ELF-1 (cell line): ENCODE data around the gene LGALS8.
A peak's percentile ranks its signal among the peaks of the same experiment; 100 is the strongest.
"Not testable (repeated sequence)": the region's sequence is repeated elsewhere in the genome, so short reads cannot be mapped to it uniquely, and the experiment has no call there.

Source experiments
- DNase-seq: peaks from one replicate; pipeline ENCODE4 v3.0.0-alpha.2; 2016; ENCODE audit warnings: low read depth, low spot score

Gene LGALS8

DNA sequence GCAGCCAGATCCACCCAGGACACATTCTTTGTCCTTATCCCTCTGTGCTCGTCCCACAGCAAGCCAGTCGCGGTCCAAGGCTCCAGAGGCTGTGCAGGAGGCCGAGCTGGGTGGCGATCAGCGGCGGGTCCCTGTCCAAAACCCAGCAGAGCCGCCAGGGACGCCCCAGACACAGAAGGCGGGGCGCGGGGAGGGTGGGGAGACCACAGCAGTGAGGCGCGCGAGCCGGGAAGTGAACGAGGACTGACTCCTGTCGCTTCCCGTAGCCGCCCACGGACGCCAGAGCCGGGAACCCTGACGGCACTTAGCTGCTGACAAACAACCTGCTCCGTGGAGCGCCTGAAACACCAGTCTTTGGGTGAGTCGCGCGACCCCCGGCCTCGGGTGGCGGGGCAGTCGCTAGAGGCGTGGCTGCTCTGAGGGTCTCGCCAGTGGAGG, at the start of gene LGALS8:
Gene LGALS8, plus strand, starts transcription at position 279 of the 438 bp plus-strand sequence. CDS start 2,089 bp downstream, outside the sequence.
- peak; percentile 55 for DNase-seq

DNA sequence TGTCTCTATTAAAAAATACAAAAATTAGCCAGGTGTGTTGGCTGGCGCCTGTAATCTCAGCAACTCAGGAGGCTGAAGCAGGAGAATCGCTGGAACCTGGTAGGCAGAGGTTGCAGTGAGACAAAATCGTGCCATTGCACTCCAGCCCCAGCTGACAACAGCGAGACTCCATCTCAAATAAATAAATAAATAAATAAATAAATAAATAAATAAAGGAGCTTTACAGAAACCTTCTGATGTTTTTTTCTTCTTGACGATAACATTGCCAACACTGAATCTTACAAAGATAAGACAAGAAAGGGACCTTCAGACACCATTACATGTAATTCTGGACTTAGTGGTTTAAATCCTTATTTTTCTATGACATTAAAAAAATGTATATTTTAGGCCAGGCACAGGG, 47.8 kb upstream of the LGALS8 start:
- no peak for DNase-seq

DNA sequence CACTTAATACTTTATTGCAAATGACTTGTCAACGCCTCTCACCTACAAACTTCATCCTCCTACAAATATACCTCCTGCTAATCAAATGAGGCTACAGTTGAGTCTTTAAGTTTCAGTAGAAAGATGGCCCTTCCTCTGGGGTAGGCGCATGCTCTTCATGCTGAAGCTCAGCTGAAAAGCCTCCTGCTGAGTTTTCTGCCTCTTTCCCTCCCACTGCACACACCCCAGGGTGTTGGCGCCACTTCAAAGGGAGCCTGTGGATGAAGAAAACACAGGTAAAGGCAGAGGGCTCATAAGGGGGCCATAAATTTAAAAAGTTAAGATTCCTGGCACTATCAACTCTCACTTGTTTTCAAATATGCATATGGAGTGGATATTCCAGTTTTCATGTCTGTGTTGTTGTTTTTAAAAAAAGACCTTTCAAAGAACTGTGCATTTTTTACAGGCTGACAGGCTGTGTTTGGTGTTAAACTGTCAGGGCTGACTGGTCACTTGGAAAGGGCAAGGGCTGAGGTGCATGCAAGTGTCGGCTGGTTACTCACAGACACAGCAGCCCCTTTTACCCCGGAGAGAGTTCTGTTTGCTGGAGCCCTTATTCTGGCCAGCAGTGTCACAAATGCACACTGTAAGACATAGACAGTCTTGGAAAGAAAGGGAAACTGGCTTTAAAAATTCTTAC, 42.9 kb upstream of the LGALS8 start:
- DNase-seq, result no peak

GRCh38 chr1:236484310-236484971, 39.3 kb upstream of the LGALS8 start:
- DNase-seq, result no peak

- no peak for DNase-seq
Measured at GRCh38 chr1:236486356-236487002, 37.3 kb upstream of the LGALS8 start.

- DNase-seq, result not testable (repeated sequence)
Measured at GRCh38 chr1:236489161-236489560, 34.6 kb upstream of the LGALS8 start.

- no peak for DNase-seq
Measured at GRCh38 chr1:236489710-236490377, 33.9 kb upstream of the LGALS8 start.

DNA sequence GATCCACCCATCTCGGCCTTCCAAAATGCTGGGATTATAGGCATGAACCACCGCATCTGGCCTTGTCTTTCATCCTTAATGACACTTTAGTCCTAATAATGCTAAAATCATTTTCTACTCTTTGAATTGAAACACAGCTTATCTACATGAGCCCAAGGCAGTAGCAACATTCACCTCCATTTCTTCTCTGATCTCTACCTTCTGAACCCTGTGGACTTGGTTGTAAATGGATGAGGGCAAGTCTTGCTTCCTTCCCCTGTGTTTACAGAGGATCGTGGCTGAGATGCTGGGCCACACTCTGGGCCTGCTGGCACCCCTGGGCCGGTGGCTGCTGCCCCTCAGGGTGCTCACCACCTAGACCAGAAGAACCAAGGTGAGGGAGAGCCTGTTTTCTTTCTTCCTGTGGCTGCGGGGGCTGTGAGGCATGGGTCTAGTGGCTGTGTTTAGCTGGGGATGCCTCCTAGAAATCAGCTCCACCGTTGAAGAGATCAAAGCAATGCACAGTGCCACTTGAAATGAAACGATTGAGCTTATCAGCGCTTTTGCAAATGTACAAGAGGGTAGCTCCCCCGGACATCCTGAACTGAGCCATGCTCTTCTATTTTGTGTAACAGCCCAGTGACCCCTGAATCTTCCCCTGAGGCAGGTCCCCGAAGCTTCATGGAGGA, 32.2 kb upstream of the LGALS8 start:
- DNase-seq, result no peak

- no peak for DNase-seq
Measured at GRCh38 chr1:236492378-236492777, 31.4 kb upstream of the LGALS8 start.

DNA sequence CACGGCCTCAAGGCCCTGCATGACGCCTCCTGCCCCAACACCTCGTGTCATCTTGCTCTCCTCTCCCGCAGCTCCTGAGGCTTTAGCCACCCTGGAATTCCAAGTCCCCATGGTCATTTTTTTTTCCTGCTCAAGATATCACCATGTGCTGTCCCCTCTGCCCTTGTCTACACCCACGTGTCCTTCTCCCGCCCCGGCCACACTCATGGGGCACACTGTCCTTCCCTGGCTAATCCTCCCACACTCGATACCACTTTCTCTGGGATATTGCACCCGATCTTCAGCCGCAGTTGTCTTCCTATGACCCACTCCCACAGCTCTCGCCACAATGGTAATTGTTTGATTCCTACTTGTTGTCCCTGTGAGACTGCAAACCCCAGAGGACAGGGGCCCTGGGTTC, 29.7 kb upstream of the LGALS8 start:
- DNase-seq, result no peak

DNA sequence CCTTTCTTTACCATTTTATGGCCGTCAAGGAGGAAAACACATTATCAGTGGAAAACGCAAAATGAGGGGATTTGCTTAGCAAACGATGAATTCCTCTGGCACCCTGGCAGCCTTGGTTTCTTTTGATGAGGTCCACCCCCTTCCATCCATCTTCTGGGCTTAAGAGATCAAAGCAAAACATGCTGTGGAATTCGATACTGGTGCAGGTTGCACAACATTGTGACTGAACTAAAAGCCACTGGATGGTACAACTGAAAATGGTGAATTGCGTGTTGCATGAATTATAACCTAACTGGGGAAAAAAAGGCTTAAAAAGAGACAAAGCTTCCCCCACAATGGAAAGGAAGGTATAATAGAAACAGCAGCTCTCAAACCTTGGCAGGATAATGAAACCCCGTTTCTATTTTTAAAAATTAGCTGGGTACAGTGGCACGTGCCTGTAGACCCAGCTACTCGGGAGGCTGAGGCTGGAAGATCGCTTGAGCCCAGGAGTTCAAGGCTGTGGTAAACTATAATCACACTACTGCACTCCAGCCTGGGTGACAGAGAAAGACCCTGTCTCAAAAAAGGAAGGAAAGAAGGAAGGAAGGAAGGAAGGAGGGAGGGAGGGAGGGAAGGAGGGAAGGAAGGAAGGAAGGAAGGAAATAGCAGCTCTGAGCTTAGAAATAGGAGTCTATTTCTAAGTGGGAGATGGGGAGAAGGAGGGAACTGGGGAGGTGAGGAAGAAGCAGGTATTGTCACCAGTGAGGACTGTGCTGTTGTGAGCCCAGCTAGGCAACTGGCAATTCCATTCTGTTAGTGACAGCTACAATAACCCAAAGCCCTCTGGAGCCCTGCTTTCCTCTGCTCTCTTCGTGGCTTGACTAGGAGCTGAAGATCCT, 29.0 kb upstream of the LGALS8 start:
- no peak for DNase-seq

- no peak for DNase-seq
Measured at GRCh38 chr1:236495467-236496112, 28.2 kb upstream of the LGALS8 start.

DNA sequence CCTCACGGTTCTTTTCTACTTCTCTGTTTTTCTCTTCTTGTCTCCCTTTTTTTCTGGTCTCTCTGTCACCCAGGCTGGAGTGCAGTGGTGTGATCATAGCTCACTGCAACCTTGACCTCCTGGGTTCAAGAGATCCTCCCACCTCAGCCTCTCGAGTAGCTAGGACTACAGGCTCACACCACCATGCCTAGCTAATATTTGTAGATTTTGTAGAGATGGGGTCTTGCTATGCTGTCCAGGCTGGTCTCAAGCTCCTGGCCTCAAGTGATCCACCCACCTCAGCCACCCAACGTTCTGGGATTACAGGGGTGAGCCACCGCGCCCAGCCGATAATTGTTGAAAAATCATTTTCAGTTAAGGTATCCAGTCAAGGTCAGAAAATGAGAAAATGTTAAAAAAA, 25.9 kb upstream of the LGALS8 start:
- no peak for DNase-seq

GRCh38 chr1:236501093-236501492, 22.7 kb upstream of the LGALS8 start:
- DNase-seq, result no peak

- no peak for DNase-seq
Measured at GRCh38 chr1:236502579-236502971, 21.2 kb upstream of the LGALS8 start.

DNA sequence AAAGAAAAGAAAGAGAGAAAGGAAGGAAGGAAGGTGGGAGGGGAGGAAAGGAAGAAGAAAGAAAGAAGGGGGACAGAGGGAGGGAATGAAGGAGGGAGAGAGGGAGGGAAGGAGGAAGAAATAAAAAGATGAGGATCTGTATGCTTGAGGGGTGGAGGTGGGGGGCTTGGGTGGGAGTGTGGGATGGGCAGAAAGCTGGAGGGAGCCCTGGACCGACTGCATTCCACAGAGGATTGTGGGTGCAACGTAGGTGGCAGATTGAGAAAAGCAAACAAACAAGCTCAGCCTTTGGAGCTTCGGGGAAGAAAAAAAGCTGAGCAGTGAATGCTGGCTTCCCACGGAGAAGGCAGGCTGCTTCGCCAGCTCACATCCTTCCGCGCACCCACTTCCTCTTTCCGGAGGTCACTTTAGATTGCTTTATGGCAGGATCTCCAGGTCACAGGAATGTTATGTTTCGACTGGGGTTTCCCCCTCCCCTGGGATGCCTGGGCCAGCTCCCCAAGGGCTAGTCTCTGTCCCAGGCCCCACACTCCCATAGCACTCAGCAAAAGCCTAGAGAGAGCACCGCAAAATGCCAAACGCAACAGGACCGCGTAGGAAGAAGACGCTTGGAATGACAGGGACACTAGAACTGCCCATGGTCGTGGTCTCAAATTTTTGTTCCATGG, 20.7 kb upstream of the LGALS8 start:
- peak; percentile 82 for DNase-seq

- not testable (repeated sequence) for DNase-seq
Measured at GRCh38 chr1:236504338-236504737, 19.4 kb upstream of the LGALS8 start.

DNA sequence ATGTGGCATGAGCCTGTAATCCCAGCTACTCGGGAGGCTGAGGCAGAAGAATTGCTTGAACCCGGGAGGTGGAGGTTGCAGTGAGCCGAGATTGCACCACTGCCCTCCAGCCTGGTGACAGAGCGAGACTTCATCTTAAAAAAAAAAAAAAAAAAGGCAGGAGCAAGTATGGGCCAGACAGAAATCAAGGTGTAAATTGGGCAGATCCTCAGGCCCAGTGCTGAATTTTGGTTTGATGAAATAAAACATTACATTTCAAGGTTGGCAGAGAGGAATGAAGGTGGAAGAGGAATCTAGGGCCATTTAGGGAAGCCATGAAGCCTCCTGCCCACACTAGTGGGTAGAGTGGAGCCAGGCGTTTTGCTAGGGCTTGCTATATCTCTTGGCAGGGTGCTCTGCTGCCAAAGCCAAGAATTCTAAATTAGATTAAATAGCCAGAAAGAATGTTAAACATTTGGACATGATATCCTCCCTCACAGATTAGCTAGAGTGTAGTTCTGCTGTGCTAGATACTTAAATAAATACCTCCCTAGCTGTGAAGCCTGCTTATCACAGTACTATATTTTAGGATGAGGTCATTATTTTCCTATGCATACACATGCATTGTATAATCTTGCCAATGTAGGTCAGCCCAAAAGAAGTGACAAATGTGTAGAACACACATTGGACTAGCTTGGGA, 16.6 kb upstream of the LGALS8 start:
- DNase-seq, result no peak

GRCh38 chr1:236508593-236509027, 15.2 kb upstream of the LGALS8 start:
- no peak for DNase-seq
